ENCODE measurements around the gene KCNMB4. TPM values are rescaled to one million over a fixed set of nuclear protein-coding genes. Genes with fewer than 3 reads are reported as not detected.

The KCNMB4 gene
- total and polyA plus RNA-seq, 2 donors (not counting 1 experiment from before 2014, with no cell fraction given): 0.66 to 0.67 TPM

- POLR2A ChIA-PET: no interaction called here
- Mint-ChIP-seq H3K27ac (no peak overlapping the region), H3K4me3 (no peak overlapping the region), H3K27me3 (no peaks in the 10 kb centered on the region), H3K9me3 (ENCODE audit: insufficient read depth) (peaks cover 9% of the 10 kb centered on the region), H3K4me1 (peaks cover 6% of the 10 kb centered on the region)
- no peak for TF ChIP-seq EZH2 (IDR thresholded peaks at IDR 0.05; ENCODE audit: borderline replicate concordance, insufficient read depth, low read depth, low read length, poor library complexity, severe bottlenecking)
- no peak for TF ChIP-seq CTCF (IDR thresholded peaks at IDR 0.05)
- Histone ChIP-seq H3K36me3 (replicated peaks in 1 of 2; ENCODE audit: control extremely low read depth in 1 of 2, control insufficient read depth in 1 of 2, extremely low read depth in 1 of 2, insufficient read depth in 2 of 2, low read length in 1 of 2) (no peaks in the 10 kb centered on the region), H3K79me2 (ENCODE audit: control insufficient read depth, insufficient read depth, low read length) (no peaks in the 10 kb centered on the region), H4K20me1 (ENCODE audit: control insufficient read depth, insufficient read depth, low read length, poor library complexity, severe bottlenecking) (no peaks in the 10 kb centered on the region), H3K4me3 (ENCODE audit: control extremely low read depth in 1 of 5, extremely low read depth in 1 of 5, insufficient read depth in 1 of 5, low read depth in 2 of 5, low read length in 4 of 5) (no peak overlapping the region), H3K4me2 (replicated peaks; ENCODE audit: low read depth, low read length, poor library complexity, severe bottlenecking) (no peak overlapping the region), H3K27me3 (replicated peaks in 1 of 4; ENCODE audit: control extremely low read depth in 1 of 4, control insufficient read depth in 3 of 4, insufficient read depth in 4 of 4, low read length in 3 of 4) (no peaks in the 10 kb centered on the region), H3K9me3 (ENCODE audit: control extremely low read depth in 1 of 3, control insufficient read depth in 2 of 3, insufficient read depth in 1 of 3, low read length in 2 of 3) (peaks cover 5 to 12% (median 10%) of the 10 kb centered on the region in 3 donors), H3K9ac (ENCODE audit: low read length) (no peak overlapping the region), H3K4me1 (ENCODE audit: control insufficient read depth in 2 of 2, insufficient read depth in 2 of 2, low read length in 2 of 2) (peaks cover 0 to 3% of the 10 kb centered on the region in 2 donors), H2AFZ (ENCODE audit: insufficient read depth, low read depth, low read length, poor library complexity, severe bottlenecking) (no peak overlapping the region), H3K27ac (ENCODE audit: low read length in 2 of 2) (no peak overlapping the region)
- intact Hi-C loops (cut with micrococcal nuclease): no loop called here
- CTCF ChIA-PET: no interaction called here
- ATAC-seq (ENCODE audit: low read depth) (no peak), DNase-seq (no peak)
These were observed 90.9 kb downstream of the KCNMB4 start for GRCh38 chr12:70456953-70457352.

GRCh38 chr12:70459786-70460185, 93.7 kb downstream of the KCNMB4 start:
- no peak overlapping the region for H3K27ac ChIP-seq (ENCODE audit: low read length in 2 of 2)
- H3K4me1 Mint-ChIP-seq: peaks cover 6% of the 10 kb centered on the region
- no peak overlapping the region for H3K9ac ChIP-seq (ENCODE audit: low read length)
- H3K27ac Mint-ChIP-seq: no peak overlapping the region
- peaks cover 13% of the 10 kb centered on the region for H3K9me3 Mint-ChIP-seq (ENCODE audit: insufficient read depth)
- ChIA-PET CTCF (no interaction called here), POLR2A (interaction anchor here (0.6 kb wide), 1 partner anchor 1503 kb away, joined by 5 read pairs; no protein-coding TSS in a partner anchor)
- H3K4me3 ChIP-seq (ENCODE audit: control extremely low read depth in 1 of 5, extremely low read depth in 1 of 5, insufficient read depth in 1 of 5, low read depth in 2 of 5, low read length in 4 of 5): no peak overlapping the region
- peaks cover 9 to 18% (median 14%) of the 10 kb centered on the region in 3 donors for H3K9me3 ChIP-seq (ENCODE audit: control extremely low read depth in 1 of 3, control insufficient read depth in 2 of 3, insufficient read depth in 1 of 3, low read length in 2 of 3)
- TF ChIP-seq CTCF (IDR thresholded peaks at IDR 0.05): no peak
- TF ChIP-seq EZH2 (IDR thresholded peaks at IDR 0.05; ENCODE audit: borderline replicate concordance, insufficient read depth, low read depth, low read length, poor library complexity, severe bottlenecking): no peak
- H3K4me2 ChIP-seq (replicated peaks; ENCODE audit: low read depth, low read length, poor library complexity, severe bottlenecking): no peak overlapping the region
- intact Hi-C loops (cut with micrococcal nuclease): no loop called here
- H3K4me1 ChIP-seq (ENCODE audit: control insufficient read depth in 2 of 2, insufficient read depth in 2 of 2, low read length in 2 of 2): peaks cover 0 to 3% of the 10 kb centered on the region in 2 donors
- H3K36me3 ChIP-seq (replicated peaks in 1 of 2; ENCODE audit: control extremely low read depth in 1 of 2, control insufficient read depth in 1 of 2, extremely low read depth in 1 of 2, insufficient read depth in 2 of 2, low read length in 1 of 2): no peaks in the 10 kb centered on the region
- H2AFZ ChIP-seq (ENCODE audit: insufficient read depth, low read depth, low read length, poor library complexity, severe bottlenecking): no peak overlapping the region
- H3K27me3 Mint-ChIP-seq: no peaks in the 10 kb centered on the region
- H3K27me3 ChIP-seq (replicated peaks in 1 of 4; ENCODE audit: control extremely low read depth in 1 of 4, control insufficient read depth in 3 of 4, insufficient read depth in 4 of 4, low read length in 3 of 4): no peaks in the 10 kb centered on the region
- no peak overlapping the region for H3K4me3 Mint-ChIP-seq
- H4K20me1 ChIP-seq (ENCODE audit: control insufficient read depth, insufficient read depth, low read length, poor library complexity, severe bottlenecking): no peaks in the 10 kb centered on the region
- H3K79me2 ChIP-seq (ENCODE audit: control insufficient read depth, insufficient read depth, low read length): no peaks in the 10 kb centered on the region
- ATAC-seq (ENCODE audit: low read depth) (no peak), DNase-seq (no peak)

Measured in B cell (primary cell).